Vagina (tissue), 2 donors: ENCODE measurements around the gene PPARD. TPM values are rescaled to one million over a fixed set of nuclear protein-coding genes. Genes with fewer than 3 reads are reported as not detected.

ENCODE experiments used
- DNase-seq, 2 donors: peaks; one replicate each; pipeline ENCODE4 v3.0.0-alpha.2; 2017; ENCODE audit errors: extremely low spot score in 2 of 2
- H3K27ac ChIP-seq: fragments of 200-600 bp; sonication (generic); one replicate; pipeline ENCODE4 v1.5.1; 2019
- H3K27me3 ChIP-seq: fragments of 200-600 bp; sonication (generic); one replicate; pipeline ENCODE4 v1.5.1; 2019
- H3K36me3 ChIP-seq, 2 donors: fragments of 200-600 bp; sonication (generic); one replicate each; pipeline ENCODE4 v1.5.1; 2017 to 2019
- H3K4me1 ChIP-seq: fragments of 200-600 bp; sonication (generic); one replicate; pipeline ENCODE4 v1.5.1; 2019
- H3K4me3 ChIP-seq, 2 donors: fragments of 200-600 bp; sonication (generic); 1 replicate in 1 of 2; 2 replicates in 1 of 2; pipeline ENCODE4 v1.5.1; 2016 to 2019
- H3K9me3 ChIP-seq: fragments of 200-600 bp; sonication (generic); one replicate; pipeline ENCODE4 v1.5.1; 2019
- POLR2A ChIP-seq, 2 donors: fragments of 450-650 bp; IDR thresholded peaks; one replicate each; pipeline ENCODE4 v1.6.1; 2017; ENCODE audit warnings: antibody characterized with exemption in 2 of 2, mild to moderate bottlenecking in 2 of 2, moderate library complexity in 2 of 2
- POLR2AphosphoS5 ChIP-seq, 2 donors: sonication (generic); formaldehyde crosslinking; IDR thresholded peaks; one replicate each; pipeline ENCODE4 v1.9.0; 2017; ENCODE audit warnings: antibody characterized with exemption in 2 of 2, mild to moderate bottlenecking in 2 of 2, low read depth in 1 of 2; ENCODE audit not compliant: insufficient read depth in 1 of 2
- intact Hi-C: fragments of 100-400 bp; cut with DNase I; formaldehyde crosslinking; loops from one replicate; pipeline ENCODE4 v1.15.1; 2023
- total RNA-seq: library from RNA; depleted of rRNA; stranded (reverse); fragments of >200 nt; gene quantifications from one replicate; pipeline ENCODE4 v1.2.3, GENCODE V29; 2016
- TF ChIP-seq, protein P1 (sequence below), 3 experiments: fragments of 450-650 bp in 2 of 3; fragments of 200-600 bp in 1 of 3; sonication (generic) in 1 of 3; IDR thresholded peaks; one replicate each; pipeline ENCODE4 v1.5.1; 2017 to 2019; ENCODE audit warnings: antibody characterized with exemption in 3 of 3, mild to moderate bottlenecking in 2 of 3, moderate library complexity in 2 of 3

PPARD gene
- total RNA-seq, 1 donor from 2014 or later, result 21.9 TPM

DNA sequence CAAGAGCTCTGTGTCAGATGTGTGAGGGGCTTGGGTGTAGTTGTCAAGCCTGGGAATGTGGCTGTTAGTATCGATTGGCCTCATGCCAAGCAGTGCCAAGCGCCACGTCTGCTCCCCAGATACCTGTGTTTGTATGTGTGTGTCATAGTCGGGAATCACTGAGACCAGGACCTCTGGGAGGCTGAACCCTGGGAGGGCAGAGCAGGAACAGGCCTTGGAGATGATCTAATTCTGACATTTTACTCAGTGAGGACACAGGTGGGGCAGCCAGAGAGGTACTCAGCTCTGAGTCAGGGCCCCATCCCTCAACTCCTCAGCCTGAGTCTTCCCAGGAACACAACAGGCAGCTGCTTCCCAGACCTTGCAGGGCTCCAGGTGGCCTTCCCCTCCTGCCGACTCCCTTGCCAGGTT lies 58.5 kb downstream of the PPARD start:
- intact Hi-C loops, result no loop called here
- H3K4me1 ChIP-seq, result peaks cover 5% of the 10 kb centered on the region
- H3K27ac ChIP-seq, result no peak overlapping the region
- H3K36me3 ChIP-seq, result no peaks in the 10 kb centered on the region
- H3K9me3 ChIP-seq, result no peaks in the 10 kb centered on the region
- H3K27me3 ChIP-seq, result no peaks in the 10 kb centered on the region
- peak in 1 of 2 donors; percentile 13 for TF ChIP-seq POLR2AphosphoS5 (IDR thresholded peaks at IDR 0.05; ENCODE audit: insufficient read depth in 1 of 2, low read depth in 1 of 2)
- TF ChIP-seq POLR2A (IDR thresholded peaks at IDR 0.05), result no peak
- TF ChIP-seq, protein P1, sequence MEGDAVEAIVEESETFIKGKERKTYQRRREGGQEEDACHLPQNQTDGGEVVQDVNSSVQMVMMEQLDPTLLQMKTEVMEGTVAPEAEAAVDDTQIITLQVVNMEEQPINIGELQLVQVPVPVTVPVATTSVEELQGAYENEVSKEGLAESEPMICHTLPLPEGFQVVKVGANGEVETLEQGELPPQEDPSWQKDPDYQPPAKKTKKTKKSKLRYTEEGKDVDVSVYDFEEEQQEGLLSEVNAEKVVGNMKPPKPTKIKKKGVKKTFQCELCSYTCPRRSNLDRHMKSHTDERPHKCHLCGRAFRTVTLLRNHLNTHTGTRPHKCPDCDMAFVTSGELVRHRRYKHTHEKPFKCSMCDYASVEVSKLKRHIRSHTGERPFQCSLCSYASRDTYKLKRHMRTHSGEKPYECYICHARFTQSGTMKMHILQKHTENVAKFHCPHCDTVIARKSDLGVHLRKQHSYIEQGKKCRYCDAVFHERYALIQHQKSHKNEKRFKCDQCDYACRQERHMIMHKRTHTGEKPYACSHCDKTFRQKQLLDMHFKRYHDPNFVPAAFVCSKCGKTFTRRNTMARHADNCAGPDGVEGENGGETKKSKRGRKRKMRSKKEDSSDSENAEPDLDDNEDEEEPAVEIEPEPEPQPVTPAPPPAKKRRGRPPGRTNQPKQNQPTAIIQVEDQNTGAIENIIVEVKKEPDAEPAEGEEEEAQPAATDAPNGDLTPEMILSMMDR (IDR thresholded peaks at IDR 0.05), result no peak
- no peak for DNase-seq
- no peak overlapping the region for H3K4me3 ChIP-seq

DNA sequence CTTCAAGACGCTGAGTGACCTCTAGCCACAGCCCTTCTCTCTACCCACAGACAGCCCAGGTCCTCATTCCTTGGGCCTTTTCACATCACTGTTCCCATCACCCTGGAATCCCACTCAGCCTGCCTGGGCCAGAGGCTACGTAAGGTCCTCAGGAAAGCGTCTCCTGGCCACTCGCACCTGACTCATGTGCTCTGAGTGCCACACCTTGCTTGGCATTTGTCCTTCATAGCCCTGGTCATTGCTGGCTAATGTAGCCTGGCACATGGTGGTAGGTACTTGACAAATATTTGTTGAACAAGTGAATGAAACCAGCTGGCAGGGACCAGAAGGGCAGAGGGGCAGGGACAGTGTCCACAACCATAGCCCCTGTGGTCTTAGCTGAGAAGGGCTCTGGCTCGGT lies 59.2 kb downstream of the PPARD start:
- DNase-seq, result no peak
- Histone ChIP-seq H3K36me3 (no peaks in the 10 kb centered on the region), H3K4me1 (peaks cover 5% of the 10 kb centered on the region), H3K9me3 (no peaks in the 10 kb centered on the region), H3K27ac (no peak overlapping the region), H3K4me3 (no peak overlapping the region), H3K27me3 (no peaks in the 10 kb centered on the region)
- TF ChIP-seq, protein P1 (IDR thresholded peaks at IDR 0.05), result no peak
- TF ChIP-seq POLR2A (IDR thresholded peaks at IDR 0.05) (no peak), POLR2AphosphoS5 (IDR thresholded peaks at IDR 0.05; ENCODE audit: insufficient read depth in 1 of 2, low read depth in 1 of 2) (no peak)
- intact Hi-C loops, result no loop called here

DNA sequence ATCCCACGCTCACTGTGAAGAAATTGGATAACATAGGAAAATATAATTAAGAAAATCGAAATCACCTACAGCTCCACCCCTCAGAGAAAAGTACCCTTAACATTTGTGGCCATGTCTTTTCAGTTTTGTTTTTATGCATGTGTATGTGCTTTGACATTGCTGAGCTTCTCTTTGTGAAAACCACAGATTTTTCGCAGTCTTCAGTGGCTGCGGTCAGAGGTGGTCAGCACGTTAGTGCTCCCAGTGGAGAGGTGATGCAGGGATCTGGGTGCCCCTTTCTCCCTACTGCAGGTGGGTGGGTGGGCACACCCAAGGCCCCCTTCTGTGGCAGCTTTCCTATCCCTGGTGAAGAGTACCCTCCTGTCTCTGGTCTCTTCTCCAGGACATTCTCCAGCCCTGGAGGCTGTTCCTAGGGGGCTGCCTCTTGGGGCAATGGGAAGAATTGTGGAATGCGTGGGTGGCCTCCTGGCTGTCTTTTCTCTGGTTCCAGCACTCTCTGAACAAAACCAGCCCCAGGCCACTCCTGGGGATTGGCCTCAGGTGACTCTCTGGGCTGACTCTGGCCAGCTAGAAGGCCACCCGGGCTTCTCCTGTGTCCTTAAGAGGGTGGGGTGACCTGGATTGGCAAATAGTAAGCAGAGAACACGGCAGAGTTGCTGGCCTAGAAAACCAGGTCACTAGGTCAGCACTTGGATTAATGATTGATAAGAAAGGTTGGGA lies 59.9 kb downstream of the PPARD start:
- H3K4me3 ChIP-seq, result no peak overlapping the region
- no peaks in the 10 kb centered on the region for H3K27me3 ChIP-seq
- H3K4me1 ChIP-seq, result peaks cover 5% of the 10 kb centered on the region
- H3K9me3 ChIP-seq, result no peaks in the 10 kb centered on the region
- no peak for DNase-seq
- no peaks in the 10 kb centered on the region for H3K36me3 ChIP-seq
- H3K27ac ChIP-seq, result no peak overlapping the region
- intact Hi-C loops, result no loop called here
- TF ChIP-seq, protein P1 (IDR thresholded peaks at IDR 0.05), result no peak
- no peak for TF ChIP-seq POLR2AphosphoS5 (IDR thresholded peaks at IDR 0.05; ENCODE audit: insufficient read depth in 1 of 2, low read depth in 1 of 2)
- no peak for TF ChIP-seq POLR2A (IDR thresholded peaks at IDR 0.05)

DNA sequence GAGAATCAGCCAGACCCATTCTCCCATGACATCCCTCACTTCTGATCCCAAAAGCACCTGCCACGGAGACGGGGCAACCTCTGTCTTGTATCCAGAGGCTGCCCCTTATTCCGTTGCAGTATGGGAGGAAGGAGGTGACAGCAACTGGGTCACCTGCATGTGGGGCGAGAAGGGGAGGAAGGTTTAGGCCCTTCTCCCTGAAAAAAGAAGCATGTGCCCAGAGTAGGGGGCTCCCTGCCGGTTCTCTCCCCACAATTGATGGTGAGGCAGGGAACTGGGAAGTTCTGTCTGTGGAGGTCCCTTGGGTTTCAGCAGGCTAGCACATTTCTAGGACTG lies 60.5 kb downstream of the PPARD start:
- Histone ChIP-seq H3K27ac (no peak overlapping the region), H3K9me3 (no peaks in the 10 kb centered on the region), H3K4me3 (no peak overlapping the region), H3K27me3 (no peaks in the 10 kb centered on the region), H3K36me3 (no peaks in the 10 kb centered on the region), H3K4me1 (peaks cover 5% of the 10 kb centered on the region)
- TF ChIP-seq, protein P1 (IDR thresholded peaks at IDR 0.05), result no peak
- TF ChIP-seq POLR2AphosphoS5 (IDR thresholded peaks at IDR 0.05; ENCODE audit: insufficient read depth in 1 of 2, low read depth in 1 of 2), result no peak
- TF ChIP-seq POLR2A (IDR thresholded peaks at IDR 0.05), result no peak
- no peak for DNase-seq
- intact Hi-C loops, result no loop called here
